Embryonic facial prominence (tissue), 1 donor: Measurements from ENCODE around the gene GLG1.
"Not testable (repeated sequence)": the region's sequence is repeated elsewhere in the genome, so short reads cannot be mapped to it uniquely, and the experiment has no call there.

ENCODE experiments used
- DNase-seq: peaks from one replicate; pipeline ENCODE4 v3.0.0-alpha.2; 2016; ENCODE audit errors: extremely low spot score

Gene GLG1

DNA sequence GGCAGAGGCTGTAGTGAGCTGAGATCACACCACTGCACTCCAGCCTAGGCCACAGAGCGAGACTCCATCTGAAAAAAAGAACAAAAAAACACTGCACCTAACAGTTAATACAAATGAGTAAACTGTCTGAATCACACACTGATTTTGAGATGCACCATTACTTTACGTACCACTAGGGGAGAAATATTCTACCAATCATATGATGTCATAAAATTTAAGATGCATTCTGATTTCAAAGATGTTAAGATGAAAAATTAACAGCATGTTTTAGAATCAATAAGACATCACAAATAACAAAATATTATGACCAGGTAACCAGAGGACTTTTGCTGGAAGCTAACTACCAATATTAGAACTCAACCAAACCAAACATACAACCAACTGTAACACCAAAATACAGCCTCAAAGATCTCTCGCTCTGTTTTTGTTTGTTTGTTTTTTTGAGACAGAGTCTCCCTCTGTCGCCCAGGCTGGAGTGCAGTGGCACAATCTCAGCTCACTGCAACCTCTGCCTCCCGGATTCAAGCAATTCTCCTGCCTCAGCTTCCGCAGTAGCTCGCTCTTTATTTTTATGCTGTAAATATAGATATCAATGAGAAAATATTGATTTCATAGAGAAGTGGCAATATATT lies 31.6 kb downstream of the GLG1 start:
- DNase-seq = no peak

DNA sequence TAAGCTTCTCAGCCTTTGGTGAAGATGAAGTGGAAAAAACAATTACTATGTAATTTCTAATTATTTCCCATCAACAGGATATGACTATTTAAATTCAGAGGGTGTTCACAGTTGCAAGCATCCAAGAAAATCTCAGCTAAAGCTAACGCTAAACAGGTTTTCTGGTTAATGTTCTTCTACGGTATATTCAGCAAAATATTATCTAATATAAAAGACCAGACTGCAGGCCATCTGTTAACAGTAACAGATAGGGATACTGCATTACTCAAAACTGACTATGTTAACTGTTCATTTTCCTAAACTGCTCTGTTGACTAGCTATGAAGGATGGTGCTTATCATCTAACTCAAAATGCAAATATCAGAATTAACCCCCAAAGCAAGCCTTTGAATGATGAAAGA lies 32.8 kb downstream of the GLG1 start:
- no peak for DNase-seq

DNA sequence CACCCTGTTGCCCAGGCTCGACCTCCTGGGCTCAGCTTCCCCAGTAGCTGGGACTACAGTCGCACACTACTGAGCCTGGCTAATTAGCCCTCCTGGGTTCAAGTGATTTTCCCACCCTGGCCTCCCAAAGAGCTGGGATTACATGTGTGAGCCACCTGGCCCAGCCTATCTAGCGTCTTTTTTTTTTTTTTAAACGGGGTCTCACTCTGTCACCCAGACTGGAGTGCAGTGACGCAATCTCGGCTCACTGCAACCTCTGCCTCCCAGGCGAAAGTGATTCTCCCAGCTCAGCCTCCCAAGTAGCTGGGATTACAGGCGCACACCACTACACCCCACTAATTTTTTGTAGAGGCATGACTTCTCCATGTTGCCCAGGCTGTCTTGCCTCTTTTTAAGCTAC lies 33.3 kb downstream of the GLG1 start:
- no peak for DNase-seq

DNA sequence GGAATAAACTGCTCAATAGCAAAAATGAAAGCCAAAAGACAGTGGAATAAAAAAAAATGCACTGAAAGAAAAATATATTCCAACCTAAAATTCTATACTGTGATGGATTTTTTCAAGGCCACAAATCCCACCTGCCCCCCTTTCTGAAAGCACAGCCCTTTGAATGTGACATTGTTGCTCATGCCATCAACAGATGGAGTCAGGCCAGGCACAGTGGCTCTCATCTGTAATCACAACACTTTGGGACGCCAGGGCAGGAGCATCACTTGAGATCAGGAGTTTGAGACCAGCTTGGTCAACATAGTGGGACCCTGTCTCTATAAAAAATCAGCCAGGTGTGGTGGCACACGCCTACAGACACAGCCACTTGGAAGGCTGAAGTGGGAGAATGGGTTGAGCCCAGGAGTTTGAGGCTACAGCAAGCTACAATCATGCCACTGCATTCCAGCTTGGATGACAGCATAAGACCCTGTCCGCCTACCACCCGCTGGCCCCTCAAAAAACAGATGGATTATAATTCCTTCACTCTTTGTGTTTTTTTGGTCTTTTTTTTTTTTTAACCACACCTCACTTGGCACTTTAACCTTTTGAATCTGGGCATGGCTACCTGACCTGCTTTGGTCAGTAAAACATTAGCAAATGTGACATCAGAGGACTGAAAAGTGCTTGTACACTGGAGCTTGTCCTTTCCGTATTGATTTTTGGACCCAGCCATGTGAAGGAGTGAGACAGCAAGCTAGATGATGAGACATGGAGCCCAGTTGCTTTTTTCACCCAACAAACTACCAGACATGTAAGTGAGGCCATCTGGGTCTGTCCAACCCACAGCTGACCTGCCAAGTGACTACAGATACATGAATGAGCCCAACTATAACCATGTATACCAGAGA lies 36.3 kb downstream of the GLG1 start:
- DNase-seq = no peak

DNA sequence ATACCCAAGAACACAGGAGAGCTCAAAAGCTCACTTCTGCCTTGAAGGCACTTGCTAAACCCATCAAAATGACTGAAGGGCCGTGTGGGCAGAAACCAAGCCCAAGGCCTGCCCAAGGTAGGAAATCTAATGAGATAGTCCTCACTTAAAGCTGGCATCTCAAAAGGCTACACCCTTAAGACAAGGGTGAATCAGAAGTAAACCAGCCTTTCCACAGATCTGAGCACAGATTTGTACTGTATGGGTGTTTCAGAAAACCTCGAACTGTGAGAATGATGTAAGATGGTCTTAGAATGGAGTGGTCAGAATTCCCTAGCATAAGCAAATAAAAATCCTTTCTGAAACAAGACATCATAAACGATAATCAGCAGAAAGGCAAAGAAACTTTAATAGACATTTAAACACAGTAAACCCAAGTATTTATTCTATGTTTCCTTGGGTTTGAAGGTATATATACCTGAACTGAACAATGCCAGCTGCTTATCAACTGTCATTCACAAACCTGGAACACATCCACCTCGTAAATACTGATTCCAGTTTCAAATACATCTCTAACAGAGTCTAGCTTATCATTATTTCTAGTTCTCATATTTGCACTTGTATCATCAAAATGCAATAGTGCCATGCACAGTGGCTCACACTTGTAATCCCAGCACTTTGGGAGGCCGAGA lies 37.8 kb downstream of the GLG1 start:
- DNase-seq = no peak

DNA sequence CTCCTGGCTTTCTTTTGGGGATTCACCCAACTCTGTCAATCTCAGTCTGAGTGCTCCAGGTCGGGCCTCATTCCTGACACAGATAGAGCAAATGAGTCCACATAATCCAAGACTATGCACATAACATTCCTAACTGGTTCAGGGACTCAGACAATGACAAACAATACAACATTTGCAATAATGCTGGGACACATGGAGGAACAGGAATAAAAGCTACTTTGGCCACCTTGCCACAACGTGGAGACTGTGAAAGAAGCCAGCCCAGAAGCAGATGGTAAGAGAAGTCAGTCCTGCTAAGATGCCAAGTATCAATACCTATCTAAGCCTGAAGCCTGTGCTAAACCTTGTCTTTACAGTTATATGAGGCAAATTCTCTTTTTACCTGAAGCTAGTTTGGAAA lies 39.0 kb downstream of the GLG1 start:
- DNase-seq = no peak

DNA sequence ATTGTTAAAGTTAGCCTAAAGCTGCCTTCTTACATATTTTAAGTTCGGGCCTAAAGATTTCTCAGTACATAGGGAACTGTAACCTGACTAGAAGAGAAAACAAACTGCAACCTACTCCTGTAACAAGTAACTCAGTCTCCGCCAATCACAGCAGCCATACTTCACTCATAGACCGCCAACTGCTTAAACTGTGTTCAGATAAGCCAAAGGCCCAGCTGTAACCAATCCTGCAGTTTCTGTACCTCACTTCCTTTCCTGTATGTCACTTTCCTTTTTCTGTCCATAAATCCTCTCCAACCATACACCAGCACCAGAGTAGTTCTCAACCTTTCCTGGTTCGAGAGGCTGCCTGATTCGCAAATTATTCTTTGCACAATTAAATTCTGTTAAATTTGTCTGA lies 41.5 kb downstream of the GLG1 start:
- DNase-seq = no peak

DNA sequence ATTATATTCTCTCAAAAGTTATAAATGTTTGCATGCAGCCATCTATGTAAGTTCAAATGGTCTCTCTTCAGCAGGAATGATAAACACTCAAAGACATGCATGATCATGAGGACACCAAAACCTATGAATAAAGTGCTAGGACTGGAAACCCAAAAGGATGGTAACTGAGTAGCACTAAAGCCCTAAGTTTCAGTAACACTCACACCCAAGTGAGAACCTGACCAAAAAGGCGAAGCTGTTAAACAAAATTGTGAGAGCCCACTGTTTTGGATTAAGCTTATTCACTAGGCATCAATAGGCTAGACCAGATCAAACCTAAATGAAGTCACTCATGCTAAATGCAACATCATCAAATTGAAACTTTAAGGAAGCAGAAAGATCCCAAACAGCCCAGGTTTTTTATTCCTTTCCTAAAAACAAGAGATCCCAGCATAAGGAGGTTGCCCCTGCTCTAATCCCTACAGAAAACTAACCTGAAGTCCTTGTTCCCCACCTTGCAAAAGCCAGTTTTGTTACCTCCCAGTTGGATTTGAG lies 42.4 kb downstream of the GLG1 start:
- DNase-seq = no peak

DNA sequence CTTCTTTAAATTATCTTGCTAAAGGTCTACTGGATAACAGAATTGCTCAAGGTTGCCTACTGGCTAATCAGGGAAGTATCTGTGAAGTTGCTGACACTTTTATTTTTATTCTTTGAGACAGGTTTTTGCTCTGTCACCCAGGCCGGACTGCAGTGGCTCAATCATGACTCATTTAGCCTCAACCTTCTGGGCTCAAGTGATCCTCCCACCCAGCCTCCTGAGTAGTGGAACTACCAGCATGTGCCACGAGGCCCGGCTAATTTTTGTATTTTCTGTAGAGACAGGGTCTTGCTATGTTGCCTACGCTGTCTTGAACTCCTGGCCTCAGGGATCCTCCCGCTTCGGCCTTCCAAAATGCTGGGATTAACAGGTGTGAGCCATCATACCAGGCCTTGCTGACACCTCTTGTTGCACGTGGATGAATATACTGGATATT lies 43.1 kb downstream of the GLG1 start:
- no peak for DNase-seq

DNA sequence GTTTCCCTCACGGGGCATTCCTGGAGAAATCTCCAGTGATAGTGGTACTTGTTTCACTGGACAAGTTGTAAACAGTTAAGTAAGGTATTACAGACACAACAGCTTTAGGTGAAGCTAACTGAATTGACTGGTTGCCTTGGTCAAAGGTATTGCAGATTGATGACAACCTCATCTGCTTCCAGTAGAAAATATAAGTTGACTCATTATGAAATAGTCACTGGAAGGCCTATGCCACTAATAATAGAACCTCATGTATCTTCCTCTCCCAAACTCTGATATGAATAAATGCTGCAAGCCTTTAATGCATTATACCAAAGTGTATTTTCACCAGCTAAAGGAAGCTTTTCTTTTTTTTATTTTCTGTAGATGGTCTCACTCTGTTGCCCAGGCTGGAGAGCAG lies 44.8 kb downstream of the GLG1 start:
- no peak for DNase-seq

DNA sequence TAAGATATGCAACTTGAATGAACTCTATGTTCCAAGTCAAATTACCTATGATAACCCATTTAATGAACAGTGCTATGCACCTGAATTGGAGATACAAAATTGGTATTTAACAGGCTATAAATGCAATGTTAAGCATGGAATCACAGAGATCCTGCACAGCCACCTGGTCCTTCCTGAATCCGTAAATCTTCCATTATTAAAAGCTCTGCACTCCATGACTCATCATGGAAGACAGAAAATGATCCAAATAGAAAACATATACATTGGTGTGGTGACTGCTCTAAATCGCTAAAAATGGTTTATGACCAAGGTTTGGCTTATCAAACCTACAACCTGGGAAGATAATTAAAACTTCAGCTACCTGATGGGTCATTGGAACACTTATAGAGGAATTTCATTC lies 45.3 kb downstream of the GLG1 start:
- no peak for DNase-seq

DNA sequence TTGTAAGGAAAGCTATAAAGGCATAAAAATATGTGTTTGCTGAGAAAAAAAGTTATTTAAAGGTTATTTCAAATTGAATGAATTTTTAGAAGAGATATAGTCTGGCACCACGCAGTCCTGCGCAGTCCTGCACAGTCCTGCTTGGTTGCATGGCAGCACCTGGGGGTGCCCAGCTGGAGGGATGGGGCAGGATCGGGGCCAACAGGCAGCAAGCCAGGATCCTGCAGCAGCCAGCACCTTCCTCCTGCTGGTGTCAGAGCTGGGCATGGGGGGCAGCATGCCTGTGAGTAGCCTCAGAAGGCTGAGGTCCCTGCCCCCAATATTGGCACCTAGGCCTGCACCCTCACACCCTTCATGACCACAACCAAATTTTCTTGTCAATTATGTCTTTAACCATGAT lies 46.0 kb downstream of the GLG1 start:
- no peak for DNase-seq

DNA sequence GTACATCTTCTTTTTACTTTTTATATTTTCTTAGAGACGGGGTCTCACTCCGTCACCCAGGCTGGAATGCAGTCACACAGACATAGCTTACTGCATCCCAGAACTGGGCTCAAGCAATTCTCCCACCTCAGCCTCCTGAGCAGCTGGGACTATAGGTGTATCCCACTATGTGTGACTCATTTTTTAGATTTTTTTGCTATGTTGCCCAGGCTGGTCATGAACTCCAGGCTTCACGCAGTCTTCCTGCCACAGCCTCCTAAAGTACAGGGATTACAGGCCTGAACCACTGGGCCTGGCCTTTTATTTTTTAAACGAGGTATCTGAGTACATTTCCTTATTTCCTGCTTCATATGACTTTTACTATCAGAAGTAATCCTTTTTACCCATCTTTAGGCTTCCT lies 48.0 kb downstream of the GLG1 start:
- DNase-seq = no peak

DNA sequence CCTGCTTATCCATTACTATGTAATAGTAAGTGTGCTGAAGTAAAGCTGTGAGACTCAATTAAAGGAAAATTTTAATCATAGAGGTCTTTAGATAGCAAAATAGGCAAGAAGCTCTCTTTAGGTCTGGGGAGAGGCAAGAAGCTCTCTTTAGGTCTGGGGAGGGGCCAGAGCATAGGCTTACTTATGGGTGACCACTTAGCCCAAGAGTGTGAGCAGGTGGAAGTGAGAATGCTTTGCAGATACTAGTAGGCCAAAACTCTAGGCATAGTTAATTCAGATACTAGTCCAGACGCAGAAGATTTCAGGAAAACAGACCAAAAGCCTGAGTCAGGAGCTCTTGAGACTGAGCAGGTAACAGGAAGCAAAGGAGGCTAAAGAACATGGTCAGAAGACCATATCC lies 49.6 kb downstream of the GLG1 start:
- no peak for DNase-seq

DNA sequence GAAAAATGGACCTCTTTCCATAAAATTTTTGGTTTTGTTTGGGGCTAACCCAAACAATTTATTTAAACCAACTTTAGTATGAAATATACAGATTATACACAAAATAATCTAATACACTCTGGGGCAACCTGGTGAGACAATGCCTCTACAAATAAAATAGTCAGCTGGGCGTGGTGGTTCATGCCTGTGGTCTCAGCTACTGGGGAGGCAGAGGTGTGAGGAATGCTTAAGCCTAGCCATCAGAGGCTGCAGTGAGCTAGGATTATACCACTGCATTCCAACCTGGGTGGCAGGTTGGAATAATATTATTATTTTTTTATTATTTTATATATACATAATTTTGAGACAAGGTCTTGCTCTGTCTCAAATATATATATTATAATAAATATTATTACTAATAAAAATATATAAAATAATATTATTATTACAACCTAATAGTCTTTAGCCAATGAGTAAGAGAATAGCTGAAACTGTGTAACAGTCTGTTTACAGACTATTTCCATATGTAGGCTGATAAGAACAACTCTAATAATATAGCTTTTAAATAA lies 50.5 kb downstream of the GLG1 start:
- DNase-seq = no peak

DNA sequence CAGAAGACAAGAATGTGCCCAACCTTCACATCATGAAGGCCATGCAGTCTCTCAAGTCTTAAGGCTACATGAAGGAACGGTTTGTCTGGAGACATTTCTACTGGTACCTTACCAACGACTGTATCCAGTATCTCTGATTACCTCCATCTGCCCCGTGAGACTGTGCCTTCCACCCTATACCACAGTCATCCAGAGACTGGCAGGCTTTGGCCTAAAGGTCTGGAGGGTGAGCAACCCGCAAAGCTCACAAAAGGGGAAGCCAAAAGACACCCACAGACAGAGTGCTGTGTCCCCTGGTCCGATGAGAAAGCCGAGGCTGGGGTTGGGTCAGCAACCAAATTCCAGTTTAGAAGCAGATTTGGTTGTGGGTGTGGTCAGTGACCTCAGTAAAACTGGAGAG lies 54.6 kb downstream of the GLG1 start:
- not testable (repeated sequence) for DNase-seq

DNA sequence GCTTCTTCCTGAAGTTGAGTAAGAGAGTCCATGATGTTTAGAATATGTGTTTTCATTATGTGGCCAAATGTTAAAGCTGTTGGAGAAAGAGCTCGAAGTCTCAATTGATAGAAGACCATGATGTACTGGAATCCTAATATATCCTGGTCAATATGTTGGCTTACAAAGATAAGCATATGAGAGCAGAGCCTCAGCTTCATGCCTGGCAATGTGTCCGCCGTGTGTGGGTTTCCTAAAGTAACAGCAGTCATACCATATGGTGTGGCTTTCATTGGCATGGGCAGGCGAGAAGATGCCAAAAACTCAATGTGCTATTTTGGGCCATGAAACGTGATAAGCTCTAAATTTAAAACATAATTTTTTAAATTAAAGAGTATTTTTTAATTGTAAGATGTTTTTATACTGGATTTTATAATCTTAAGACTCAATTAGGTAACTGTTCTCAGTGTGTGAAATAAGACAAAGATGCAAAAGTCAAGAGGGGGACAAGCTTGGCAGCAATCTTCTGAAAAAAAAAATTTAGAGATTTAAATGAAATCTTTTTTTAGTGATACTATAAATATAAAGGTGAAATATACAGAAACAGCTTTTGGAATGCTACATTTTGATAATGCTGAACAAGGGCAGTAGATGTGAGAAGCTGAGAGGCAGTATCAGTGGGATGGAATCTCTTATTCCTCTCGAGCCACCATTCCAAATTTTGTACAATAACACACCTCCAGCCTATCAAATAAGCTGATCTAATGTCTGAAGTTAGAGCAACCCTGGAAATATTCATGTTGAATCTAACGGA lies 56.5 kb downstream of the GLG1 start:
- not testable (repeated sequence) for DNase-seq

DNA sequence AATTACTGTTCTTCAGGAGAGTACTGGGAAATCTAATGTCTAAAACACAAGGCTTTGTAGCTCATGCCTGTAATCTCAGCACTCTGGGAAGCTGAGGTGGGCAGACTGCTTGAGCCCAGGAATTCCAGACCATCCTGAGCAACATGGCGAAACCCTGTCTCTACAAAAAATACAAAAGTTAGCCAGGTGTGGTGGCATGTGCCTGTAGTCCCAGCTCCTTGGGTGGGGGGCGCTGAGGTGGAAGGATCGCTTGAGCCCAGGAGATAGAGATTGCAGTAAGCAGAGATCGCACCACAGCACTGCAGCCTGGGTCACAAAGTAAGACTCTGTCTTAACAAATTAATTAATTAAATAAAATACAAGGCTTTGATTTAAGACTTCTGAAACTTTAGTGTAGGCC lies 60.8 kb downstream of the GLG1 start:
- DNase-seq = not testable (repeated sequence)

DNA sequence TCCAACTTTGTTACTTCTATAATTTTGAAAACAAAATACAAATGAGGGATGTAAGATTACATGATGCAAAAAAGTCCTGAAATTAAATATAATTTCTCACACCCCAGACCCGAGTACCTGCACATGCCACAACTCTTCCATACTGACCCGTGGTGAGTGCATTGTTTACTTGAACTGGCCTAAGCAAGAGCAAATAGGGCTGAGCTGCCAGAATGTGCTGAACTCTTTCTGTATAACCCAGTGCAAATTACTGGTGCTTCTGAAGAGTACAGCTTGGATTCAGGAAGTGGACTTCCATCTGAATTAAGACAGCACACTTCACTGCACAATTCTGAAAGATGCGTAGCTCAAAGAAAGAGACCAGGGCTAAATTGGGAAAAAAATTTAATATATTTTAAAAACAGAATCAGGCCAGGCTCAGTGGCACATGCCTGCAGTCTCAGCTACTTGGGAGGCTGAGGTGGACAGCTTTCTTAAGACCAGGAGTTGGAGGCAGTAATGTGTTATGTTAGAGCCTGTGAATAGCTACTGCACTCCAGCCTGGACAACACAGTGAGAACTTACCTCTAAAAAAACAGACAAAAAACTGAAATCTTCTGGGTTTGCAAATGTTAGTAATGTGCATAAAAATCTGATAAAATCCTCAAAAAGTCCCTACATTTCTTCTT lies 63.9 kb downstream of the GLG1 start:
- not testable (repeated sequence) for DNase-seq

DNA sequence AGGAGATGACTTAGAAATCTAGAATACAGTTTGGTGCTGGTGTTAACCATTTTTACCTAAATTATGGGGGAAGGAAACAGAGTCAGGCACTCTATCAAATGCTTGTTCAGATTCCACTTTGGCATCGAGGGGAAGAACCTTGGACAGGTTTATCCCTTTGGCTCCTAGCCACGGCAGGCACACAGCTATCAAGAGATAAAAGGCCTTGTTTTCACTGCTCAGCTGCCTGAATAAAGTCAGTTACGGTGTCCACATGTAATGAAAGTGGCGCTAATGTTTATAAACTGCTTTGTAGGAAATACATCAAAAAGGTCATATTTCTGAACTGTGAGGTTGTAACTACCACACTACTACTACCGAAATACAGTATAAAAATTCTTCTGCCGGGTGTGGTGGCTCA lies 66.3 kb downstream of the GLG1 start:
- DNase-seq = not testable (repeated sequence)

DNA sequence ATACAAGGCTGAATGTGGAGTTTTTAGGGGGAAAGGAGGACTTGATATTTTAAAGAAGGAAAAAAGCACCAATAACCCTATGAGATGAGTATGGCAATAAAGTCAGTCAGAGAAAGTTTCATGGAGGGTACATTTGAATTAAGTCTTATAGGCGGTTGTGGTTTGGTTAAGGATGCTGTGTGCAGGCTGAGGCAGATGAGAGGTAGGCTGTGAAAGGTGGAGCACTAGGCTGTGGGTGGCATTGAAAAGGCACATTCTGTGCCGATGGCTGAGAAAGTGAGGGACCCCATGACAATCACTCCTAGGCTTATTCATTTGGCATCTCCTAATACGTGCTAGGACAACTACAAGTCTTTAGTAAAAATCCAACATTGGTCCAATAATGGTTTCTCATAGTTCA lies 68.1 kb downstream of the GLG1 start:
- DNase-seq = not testable (repeated sequence)
